H1 (cell line): Measurements from ENCODE around the gene HOXA10. TPM values are rescaled to one million over a fixed set of nuclear protein-coding genes. Genes with fewer than 3 reads are reported as not detected.

Source experiments
- CTCF ChIA-PET: fragments of 300-600 bp; sonication (Branson Sonifier 250); formaldehyde crosslinking; loops from one replicate; lab custom pipeline; 2021; ENCODE audit not compliant: partially characterized antibody; lab: Charles Lee
- POLR2A ChIA-PET: fragments of 300-600 bp; sonication (Branson Sonifier 250); formaldehyde crosslinking; loops from one replicate; lab custom pipeline; 2021; ENCODE audit warnings: inconsistent platforms; ENCODE audit not compliant: partially characterized antibody; lab: Charles Lee
- DNase-seq, 2 experiments: peaks; one replicate each; pipeline versions ENCODE4 v3.0.0 to v3.0.0-alpha.2; 2010 to 2022; ENCODE audit warnings: low spot score in 2 of 2, low read depth in 1 of 2, mixed read lengths in 1 of 2
- FAIRE-seq: peaks from 2 replicates; lab custom pipeline; 2011; peaks lifted over from hg19 to GRCh38; lab: Jason Lieb, UNC
- H2AFZ ChIP-seq: 2 replicates; pipeline ENCODE4 v1.8.1; 2012; ENCODE audit warnings: low read length, inconsistent platforms
- H2AK5ac ChIP-seq: 2 replicates; pipeline ENCODE4 v1.6.1; 2013; ENCODE audit warnings: low read depth, low read length
- H2BK120ac ChIP-seq: replicated peaks from 2 replicates; pipeline ENCODE3; 2013; ENCODE audit warnings: low read depth, low read length, inconsistent platforms
- H2BK12ac ChIP-seq: 2 replicates; pipeline ENCODE4 v1.6.1; 2013; ENCODE audit warnings: low read depth, low read length
- H2BK15ac ChIP-seq: 2 replicates; pipeline ENCODE4 v1.6.1; 2013; ENCODE audit warnings: low read length
- H2BK20ac ChIP-seq: 2 replicates; pipeline ENCODE4 v1.6.1; 2013; ENCODE audit warnings: low read length
- H2BK5ac ChIP-seq: 2 replicates; pipeline ENCODE4 v1.6.1; 2013; ENCODE audit warnings: low read depth, low read length
- H3K14ac ChIP-seq: 2 replicates; pipeline ENCODE4 v1.6.1; 2013; ENCODE audit warnings: inconsistent platforms; ENCODE audit not compliant: insufficient read length
- H3K18ac ChIP-seq: 2 replicates; pipeline ENCODE4 v1.6.1; 2013; ENCODE audit warnings: low read length; ENCODE audit errors: extremely low read depth
- H3K23ac ChIP-seq: 2 replicates; pipeline ENCODE4 v1.6.1; 2013; ENCODE audit warnings: inconsistent platforms; ENCODE audit not compliant: insufficient read length
- H3K23me2 ChIP-seq: 2 replicates; pipeline ENCODE4 v1.6.1; 2013; ENCODE audit warnings: low read depth, low read length
- H3K27ac ChIP-seq: 2 replicates; pipeline ENCODE4 v1.6.1; 2011; ENCODE audit warnings: low read depth, low read length, inconsistent platforms
- H3K27me3 ChIP-seq, 4 experiments: replicated peaks in 1 of 4; 1 replicate in 1 of 4; 2 replicates in 3 of 4; pipeline versions ENCODE4 v1.6.1 to v1.8.1; 2011 to 2013; ENCODE audit warnings: low read length in 3 of 4, mild to moderate bottlenecking in 3 of 4, inconsistent platforms in 2 of 4, mixed read lengths in 2 of 4, moderate library complexity in 1 of 4; ENCODE audit not compliant: control insufficient read depth in 3 of 4, insufficient read depth in 3 of 4; ENCODE audit errors: extremely low read depth in 1 of 4
- H3K36me3 ChIP-seq, 4 experiments: 2 replicates each; pipeline versions ENCODE4 v1.6.1 to v1.8.1; 2011 to 2013; ENCODE audit warnings: mild to moderate bottlenecking in 4 of 4, low read length in 3 of 4, moderate library complexity in 2 of 4, control low read depth in 1 of 4, inconsistent platforms in 1 of 4; ENCODE audit not compliant: insufficient read depth in 4 of 4, control insufficient read depth in 2 of 4
- H3K4ac ChIP-seq: replicated peaks from 2 replicates; pipeline ENCODE3; 2013; ENCODE audit warnings: low read length, low read depth, mixed read lengths, inconsistent platforms; ENCODE audit not compliant: insufficient read length
- H3K4me1 ChIP-seq, 4 experiments: replicated peaks in 1 of 4; 1 replicate in 1 of 4; 2 replicates in 3 of 4; pipeline versions ENCODE4 v1.6.1 to v1.8.1; 2011 to 2013; ENCODE audit warnings: low read length in 3 of 4, inconsistent platforms in 2 of 4, mixed read lengths in 1 of 4; ENCODE audit not compliant: insufficient read depth in 4 of 4, control insufficient read depth in 3 of 4
- H3K4me2 ChIP-seq, 2 experiments: 2 replicates each; pipeline versions ENCODE4 v1.6.1 to v1.8.1; 2011 to 2013; ENCODE audit warnings: low read depth in 2 of 2, low read length in 2 of 2, control low read depth in 1 of 2, inconsistent platforms in 1 of 2, mild to moderate bottlenecking in 1 of 2; ENCODE audit not compliant: insufficient read depth in 1 of 2
- H3K4me3 ChIP-seq, 4 experiments: fragments of 200-600, 300-600 bp in 1 of 4; sonication (generic), shearing (Covaris generic), sonication (Bioruptor Twin) in 1 of 4; 2 replicates each; pipeline versions ENCODE4 v1.5.1 to v1.8.1; 2011 to 2016; ENCODE audit warnings: low read length in 4 of 4, low read depth in 3 of 4, control low read depth in 2 of 4, inconsistent platforms in 2 of 4, mild to moderate bottlenecking in 2 of 4, mixed read lengths in 1 of 4, moderate library complexity in 1 of 4; ENCODE audit not compliant: insufficient read depth in 2 of 4; ENCODE audit errors: extremely low read depth in 1 of 4
- H3K56ac ChIP-seq: replicated peaks from 2 replicates; pipeline ENCODE3; 2013; ENCODE audit warnings: low read depth, mild to moderate bottlenecking, mixed read lengths, low read length, inconsistent platforms; ENCODE audit not compliant: insufficient read length
- H3K79me1 ChIP-seq: 2 replicates; pipeline ENCODE4 v1.6.1; 2013; ENCODE audit warnings: low read depth, low read length, control low read depth
- H3K79me2 ChIP-seq, 2 experiments: 2 replicates each; pipeline versions ENCODE4 v1.6.1 to v1.8.1; 2012 to 2013; ENCODE audit warnings: low read length in 2 of 2, mild to moderate bottlenecking in 2 of 2, inconsistent platforms in 1 of 2; ENCODE audit not compliant: insufficient read depth in 2 of 2, control insufficient read depth in 1 of 2
- H3K9ac ChIP-seq, 4 experiments: replicated peaks in 1 of 4; 1 replicate in 1 of 4; 2 replicates in 3 of 4; pipeline versions ENCODE4 v1.6.1 to v1.8.1; 2011 to 2013; ENCODE audit warnings: low read depth in 3 of 4, low read length in 3 of 4, control low read depth in 2 of 4, mild to moderate bottlenecking in 2 of 4, moderate library complexity in 2 of 4, inconsistent platforms in 1 of 4; ENCODE audit errors: extremely low read depth in 1 of 4
- H3K9me3 ChIP-seq, 2 experiments: 2 replicates each; pipeline versions ENCODE4 v1.6.1 to v1.8.1; 2012 to 2013; ENCODE audit warnings: mild to moderate bottlenecking in 2 of 2, moderate library complexity in 2 of 2, control low read depth in 1 of 2, inconsistent platforms in 1 of 2, low read depth in 1 of 2, low read length in 1 of 2, mixed read lengths in 1 of 2; ENCODE audit not compliant: insufficient read depth in 2 of 2
- H4K20me1 ChIP-seq, 2 experiments: replicated peaks in 1 of 2; 2 replicates each; pipeline versions ENCODE3 to v1.8.1; 2011 to 2013; ENCODE audit warnings: inconsistent platforms in 2 of 2, low read length in 2 of 2, mild to moderate bottlenecking in 1 of 2; ENCODE audit not compliant: insufficient read depth in 2 of 2, control insufficient read depth in 1 of 2
- H4K5ac ChIP-seq: 2 replicates; pipeline ENCODE4 v1.6.1; 2013; ENCODE audit warnings: low read length, low read depth, mixed read lengths, inconsistent platforms; ENCODE audit not compliant: insufficient read length
- H4K8ac ChIP-seq: 2 replicates; pipeline ENCODE4 v1.8.0; 2013; ENCODE audit warnings: mild to moderate bottlenecking, moderate library complexity, low read length, inconsistent platforms; ENCODE audit not compliant: insufficient read depth; ENCODE audit errors: extremely low read depth
- H4K91ac ChIP-seq: replicated peaks from 2 replicates; pipeline ENCODE3; 2013; ENCODE audit warnings: low read length, mixed read lengths, inconsistent platforms; ENCODE audit not compliant: insufficient read length
- CHD2 ChIP-seq: IDR thresholded peaks from 2 replicates; pipeline ENCODE4 v1.6.1; 2012; ENCODE audit warnings: low read length, improper control_type of control experiment
- CTBP2 ChIP-seq: IDR thresholded peaks from 2 replicates; pipeline ENCODE4 v1.7.0; 2011; ENCODE audit warnings: borderline replicate concordance, mild to moderate bottlenecking, moderate library complexity, mixed read lengths, low read length; ENCODE audit not compliant: insufficient read depth, insufficient read length
- EP300 ChIP-seq, 2 experiments: IDR thresholded peaks; 1 replicate in 1 of 2; 2 replicates in 1 of 2; pipeline ENCODE4 v1.6.1; 2011 to 2012; ENCODE audit warnings: low read depth in 2 of 2, low read length in 2 of 2, mild to moderate bottlenecking in 2 of 2, borderline replicate concordance in 1 of 2, inconsistent platforms in 1 of 2, moderate library complexity in 1 of 2
- EZH2 ChIP-seq: fragments of 200-600 bp; sonication (generic); IDR thresholded peaks from 2 replicates; pipeline ENCODE4 v1.7.1; 2012; ENCODE audit warnings: low read depth, mild to moderate bottlenecking, moderate library complexity, low read length, inconsistent platforms; ENCODE audit not compliant: severe bottlenecking
- HDAC2 ChIP-seq, 2 experiments: fragments of 300-600 bp in 1 of 2; sonication (generic) in 1 of 2; IDR thresholded peaks; 2 replicates each; pipeline ENCODE4 v1.6.1; 2011 to 2012; ENCODE audit warnings: low read depth in 2 of 2, low read length in 2 of 2, mild to moderate bottlenecking in 2 of 2, moderate library complexity in 2 of 2, borderline replicate concordance in 1 of 2, inconsistent platforms in 1 of 2
- NRF1 ChIP-seq: IDR thresholded peaks from 2 replicates; pipeline ENCODE4 v1.6.1; 2011; ENCODE audit warnings: mild to moderate bottlenecking, low read depth, low read length, improper control_type of control experiment
- RNF2 ChIP-seq: fragments of 200-900, 300-1000 bp; sonication (generic); IDR thresholded peaks from 2 replicates; pipeline ENCODE4 v1.7.1; 2016; ENCODE audit warnings: borderline replicate concordance, low read depth, mild to moderate bottlenecking, antibody characterized with exemption, low read length; ENCODE audit not compliant: poor library complexity, severe bottlenecking; ENCODE audit errors: missing control alignments
- SP1 ChIP-seq: IDR thresholded peaks from 2 replicates; pipeline ENCODE4 v1.6.1; 2011; ENCODE audit warnings: low read depth, low read length
- SUZ12 ChIP-seq: fragments of 200-600 bp; sonication (generic); IDR thresholded peaks from 2 replicates; pipeline ENCODE4 v1.6.1; 2012; ENCODE audit warnings: mild to moderate bottlenecking, inconsistent platforms, low read length, moderate library complexity, mixed read lengths
- ZNF274 ChIP-seq: IDR thresholded peaks from 2 replicates; pipeline ENCODE4 v1.7.0; 2012; ENCODE audit warnings: low read length, borderline replicate concordance; ENCODE audit errors: extremely low read depth
- WGBS, 2 experiments: shearing (Covaris generic) in 1 of 2; methylation state at CpG; one replicate each; pipeline versions ENCODE4 v1.1.6 to v1.1.7; 2013 to 2015; ENCODE audit warnings: low lambda C conversion rate in 2 of 2, mixed read lengths in 2 of 2, inconsistent platforms in 1 of 2, low coverage in 1 of 2, missing lambda C conversion rate in 1 of 2; ENCODE audit not compliant: insufficient replicate concordance in 2 of 2, insufficient coverage in 1 of 2, insufficient read length in 1 of 2; ENCODE audit errors: extremely low coverage in 1 of 2, missing lambda C conversion rate in 1 of 2; 5-methylcytosine and 5-hydroxymethylcytosine counted together
- polyA plus RNA-seq, 7 experiments: library from polyadenylated mRNA; depleted of rRNA in 3 of 7; stranded (reverse) in 5 of 7; unstranded in 2 of 7; fragments of >200 nt in 5 of 7; fragments of 200-250 nt in 2 of 7; gene quantifications; 1 replicate in 5 of 7; 2 replicates in 1 of 7; 4 replicates in 1 of 7; pipeline versions ENCODE4 v1.2.1 to v1.2.3, GENCODE V29; 2011 to 2013; ENCODE audit warnings: missing spikeins in 2 of 7, mixed read lengths in 2 of 7
- total RNA-seq: library from RNA; stranded (reverse); fragmentation: NEBNext Ultra II Directional; extraction: Animal tissue kit (Norgen Biotek cat#: 25700); gene quantifications from 2 replicates; pipeline ENCODE4 v1.2.1, GENCODE V29; 2021

HOXA10 gene
- total and polyA plus RNA-seq, 2 of the 8 experiments (the other 6 are each of a cell fraction or from before 2014, with no cell fraction given): not detected

GRCh38 chr7:27139334-27140125 lies 34.6 kb downstream of the HOXA10 start:
- H3K27me3 ChIP-seq: peaks cover 97 to 100% (median 99%) of the 10 kb centered on the region in 4 experiments
- H4K8ac ChIP-seq: 0 out of 2 replicates have a peak overlapping the region, but pooled peaks have one; percentile 7
- peaks cover 9% of the 10 kb centered on the region for H3K23me2 ChIP-seq
- H4K5ac ChIP-seq: no peak overlapping the region
- H3K79me1 ChIP-seq: no peaks in the 10 kb centered on the region
- FAIRE-seq: no peak
- no peak overlapping the region for H3K27ac ChIP-seq
- WGBS, 2 experiments: 2% methylated on average over 45 of the region's 53 CpGs; no CpG with 5 or more reads in 1 of the 2 experiments
- no peaks in the 10 kb centered on the region for H3K9me3 ChIP-seq
- H3K4me2 ChIP-seq: peak overlapping the region in 1 of 2 experiments; percentile 44; a peak in 2 of 4 replicates
- peaks cover 0 to 6% (median 3%) of the 10 kb centered on the region in 4 experiments; a peak in 4 of 7 replicates for H3K4me1 ChIP-seq
- H2BK5ac ChIP-seq: no peak overlapping the region
- no peak overlapping the region for H3K14ac ChIP-seq
- no peak overlapping the region for H4K91ac ChIP-seq
- H3K18ac ChIP-seq: no peak overlapping the region
- no peak overlapping the region for H2AK5ac ChIP-seq
- H3K79me2 ChIP-seq: no peaks in the 10 kb centered on the region
- peaks cover 17 to 22% of the 10 kb centered on the region in 2 experiments for H4K20me1 ChIP-seq
- H3K56ac ChIP-seq: no peak overlapping the region
- H3K9ac ChIP-seq: no peak overlapping the region
- CTCF ChIA-PET: interaction anchor here (0.9 to 12.5 kb wide), 8 partner anchors 11 to 1245 kb away, joined by 3 to 123 read pairs (median 7); partner anchors contain the start of gene HOXA1
- no peak overlapping the region for H2BK12ac ChIP-seq
- POLR2A ChIA-PET: no interaction called here
- no peak overlapping the region for H2BK120ac ChIP-seq
- H3K36me3 ChIP-seq: peaks cover 0 to 6% (median 0%) of the 10 kb centered on the region in 4 experiments; a peak in 1 of 8 replicates
- H3K23ac ChIP-seq: no peak overlapping the region
- H2BK15ac ChIP-seq: no peak overlapping the region
- no peak overlapping the region for H2AFZ ChIP-seq
- TF ChIP-seq CHD2 (peak; percentile 34; the same call in 1 of the 2 replicates), SUZ12 (peak; percentile 99), HDAC2 (IDR thresholded peaks at IDR 0.05; ENCODE audit: borderline replicate concordance in 1 of 2, low read depth in 2 of 2, low read length in 2 of 2) (no peak), SP1 (0 out of 2 replicates have a peak, but pooled peaks have one; percentile 12), NRF1 (no peak), CTBP2 (peak; percentile 90), EP300 (IDR thresholded peaks at IDR 0.05; ENCODE audit: borderline replicate concordance in 1 of 2, low read depth in 2 of 2, low read length in 2 of 2) (no peak), RNF2 (peak; percentile 99), ZNF274 (no peak), EZH2 (peak; percentile 100)
- H2BK20ac ChIP-seq: no peak overlapping the region
- peak overlapping the region in 1 of 4 experiments; percentile 47; a peak in 2 of 8 replicates for H3K4me3 ChIP-seq
- H3K4ac ChIP-seq: no peak overlapping the region
- DNase-seq: peak in 1 of 2 experiments; percentile 72
